ELF-1 (cell line): ENCODE measurements around the gene SP7.
"Not testable (repeated sequence)": the region's sequence is repeated elsewhere in the genome, so short reads cannot be mapped to it uniquely, and the experiment has no call there.

Experiments
- DNase-seq: peaks from one replicate; pipeline ENCODE4 v3.0.0-alpha.2; 2016; ENCODE audit warnings: low read depth, low spot score

Gene SP7

DNA sequence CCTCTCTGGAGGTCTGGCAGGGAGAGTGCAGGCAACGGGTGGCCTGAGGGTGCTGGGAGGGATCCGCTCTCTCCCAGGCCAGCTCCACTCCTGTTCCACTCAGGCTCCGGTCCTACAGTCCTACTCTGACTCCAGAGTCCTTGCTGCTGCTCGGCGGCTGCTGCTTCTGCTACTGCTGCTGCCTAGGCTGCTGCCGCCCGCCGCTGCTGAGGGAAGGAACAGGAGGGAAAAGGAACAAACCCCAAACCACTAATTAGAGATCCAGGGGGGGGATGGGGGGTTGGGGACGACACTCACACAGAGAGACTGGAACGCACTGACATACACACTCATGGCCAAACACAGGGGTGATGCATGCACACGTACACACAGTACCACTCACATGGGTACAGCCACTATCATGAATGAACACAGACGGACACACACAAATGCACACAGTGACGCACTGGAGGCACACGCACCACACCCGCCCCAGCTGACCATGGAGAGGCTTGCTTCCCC, at the start of gene SP7:
TSS of gene SP7 (minus strand) at position 174 of the 501 bp plus-strand sequence. CDS start 708 bp downstream, outside the sequence.
- DNase-seq, result peak; percentile 40

DNA sequence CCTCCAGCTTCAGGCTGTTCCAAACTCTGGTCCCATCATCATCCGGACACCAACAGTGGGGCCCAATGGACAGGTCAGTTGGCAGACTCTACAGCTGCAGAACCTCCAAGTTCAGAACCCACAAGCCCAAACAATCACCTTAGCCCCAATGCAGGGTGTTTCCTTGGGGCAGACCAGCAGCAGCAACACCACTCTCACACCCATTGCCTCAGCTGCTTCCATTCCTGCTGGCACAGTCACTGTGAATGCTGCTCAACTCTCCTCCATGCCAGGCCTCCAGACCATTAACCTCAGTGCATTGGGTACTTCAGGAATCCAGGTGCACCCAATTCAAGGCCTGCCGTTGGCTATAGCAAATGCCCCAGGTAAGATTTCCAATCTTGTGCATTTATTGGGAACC, 47.1 kb upstream of the SP7 start:
- no peak for DNase-seq

DNA sequence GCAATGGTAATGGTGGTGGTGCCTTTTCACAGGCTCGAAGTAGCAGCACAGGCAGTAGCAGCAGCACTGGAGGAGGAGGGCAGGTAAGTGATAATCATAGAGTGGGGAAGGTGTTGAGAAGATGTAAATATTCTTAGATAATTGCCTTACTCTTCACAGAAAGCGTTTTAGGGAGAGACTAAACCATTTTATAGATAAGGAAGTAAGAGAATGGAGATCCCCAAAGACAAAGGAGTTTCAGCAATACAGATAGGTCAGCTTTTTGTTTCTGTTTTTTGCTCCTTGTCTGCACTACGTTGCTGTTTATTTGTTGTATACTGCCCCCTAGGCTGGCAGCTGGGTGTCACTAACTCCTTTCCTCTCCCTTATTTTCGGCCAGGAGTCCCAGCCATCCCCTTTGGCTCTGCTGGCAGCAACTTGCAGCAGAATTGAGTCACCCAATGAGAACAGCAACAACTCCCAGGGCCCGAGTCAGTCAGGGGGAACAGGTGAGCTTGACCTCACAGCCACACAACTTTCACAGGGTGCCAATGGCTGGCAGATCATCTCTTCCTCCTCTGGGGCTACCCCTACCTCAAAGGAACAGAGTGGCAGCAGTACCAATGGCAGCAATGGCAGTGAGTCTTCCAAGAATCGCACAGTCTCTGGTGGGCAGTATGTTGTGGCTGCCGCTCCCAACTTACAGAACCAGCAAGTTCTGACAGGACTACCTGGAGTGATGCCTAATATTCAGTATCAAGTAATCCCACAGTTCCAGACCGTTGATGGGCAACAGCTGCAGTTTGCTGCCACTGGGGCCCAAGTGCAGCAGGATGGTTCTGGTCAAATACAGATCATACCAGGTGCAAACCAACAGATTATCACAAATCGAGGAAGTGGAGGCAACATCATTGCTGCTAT, 45.8 kb upstream of the SP7 start:
- DNase-seq, result peak; percentile 77

DNA sequence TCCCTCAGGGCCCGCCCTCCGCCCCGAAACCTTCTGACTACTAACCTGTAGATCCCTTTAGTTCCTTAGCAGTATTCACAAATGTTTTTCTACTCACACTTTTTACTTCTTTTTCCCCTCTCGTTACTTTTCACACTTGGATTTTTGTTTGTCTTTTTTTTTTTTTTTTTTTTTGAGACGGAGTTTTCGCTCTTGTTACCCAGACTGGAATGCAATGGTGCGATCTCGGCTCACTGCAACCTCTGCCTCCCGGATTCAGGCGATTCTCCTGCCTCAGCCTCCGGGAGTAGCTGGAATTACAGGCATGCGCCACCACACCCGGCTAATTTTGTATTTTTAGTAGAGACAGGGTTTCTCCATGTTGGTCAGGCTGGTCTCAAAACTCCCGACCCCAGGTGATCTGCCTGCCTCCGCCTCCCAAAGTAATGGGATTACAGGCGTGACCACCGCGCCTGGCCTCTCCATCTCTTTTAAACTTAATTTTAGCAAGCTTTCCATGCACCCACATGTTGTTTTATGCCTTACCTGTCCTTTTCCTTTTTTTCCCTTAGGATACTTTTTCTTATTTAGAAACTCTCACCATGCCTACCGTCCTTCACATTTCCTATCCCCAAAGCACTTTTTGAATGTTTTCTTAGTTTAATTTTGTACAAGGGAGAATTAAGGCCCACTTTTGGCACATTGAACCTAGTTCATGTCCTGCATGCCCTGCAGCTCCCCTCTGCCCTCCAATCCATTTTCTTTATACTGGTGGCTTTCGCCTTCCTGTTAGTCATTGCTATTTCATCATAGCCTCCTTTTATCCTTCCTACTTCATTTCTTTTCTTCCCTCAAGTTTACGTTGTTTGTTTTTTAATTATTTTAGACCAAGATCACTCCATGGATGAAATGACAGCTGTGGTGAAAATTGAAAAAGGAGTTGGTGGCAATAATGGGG, 44.9 kb upstream of the SP7 start:
- DNase-seq, result peak; percentile 76

DNA sequence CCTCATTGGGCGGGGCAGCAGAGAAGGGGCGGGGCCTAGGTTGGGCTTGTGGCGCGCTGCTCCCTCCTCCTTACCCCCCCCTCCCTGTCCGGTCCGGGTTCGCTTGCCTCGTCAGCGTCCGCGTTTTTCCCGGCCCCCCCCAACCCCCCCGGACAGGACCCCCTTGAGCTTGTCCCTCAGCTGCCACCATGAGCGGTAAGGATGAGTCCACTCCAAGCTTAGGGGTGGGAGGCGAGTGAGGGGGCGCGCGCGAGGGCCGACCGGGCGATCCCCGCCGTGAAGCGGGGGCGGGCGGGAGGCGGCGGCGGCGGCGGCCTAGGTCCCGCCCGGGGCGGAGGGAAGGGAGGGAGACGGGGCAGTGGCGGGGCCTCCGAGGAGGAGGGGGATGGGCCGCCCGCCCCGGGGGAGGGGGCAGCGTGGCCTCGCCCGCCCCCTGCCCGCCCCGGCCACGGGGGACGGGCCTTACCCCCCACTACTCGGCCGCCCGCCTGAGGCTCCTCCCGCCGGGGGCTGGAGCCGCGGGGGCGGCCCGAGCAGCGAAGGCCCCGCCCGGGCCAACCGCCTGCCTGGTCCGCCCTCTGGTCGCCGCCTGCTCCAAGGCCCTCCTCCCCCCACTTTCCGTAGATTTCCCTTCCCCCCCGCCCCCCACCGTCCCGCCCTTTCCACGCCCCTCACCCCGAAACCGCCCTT, 44.1 kb upstream of the SP7 start, which contains the start of gene SP1:
TSS of gene SP1 (plus strand) at position 73 of the 690 bp plus-strand sequence. CDS start at position 189, 116 bp downstream.
- peak; percentile 87 for DNase-seq

DNA sequence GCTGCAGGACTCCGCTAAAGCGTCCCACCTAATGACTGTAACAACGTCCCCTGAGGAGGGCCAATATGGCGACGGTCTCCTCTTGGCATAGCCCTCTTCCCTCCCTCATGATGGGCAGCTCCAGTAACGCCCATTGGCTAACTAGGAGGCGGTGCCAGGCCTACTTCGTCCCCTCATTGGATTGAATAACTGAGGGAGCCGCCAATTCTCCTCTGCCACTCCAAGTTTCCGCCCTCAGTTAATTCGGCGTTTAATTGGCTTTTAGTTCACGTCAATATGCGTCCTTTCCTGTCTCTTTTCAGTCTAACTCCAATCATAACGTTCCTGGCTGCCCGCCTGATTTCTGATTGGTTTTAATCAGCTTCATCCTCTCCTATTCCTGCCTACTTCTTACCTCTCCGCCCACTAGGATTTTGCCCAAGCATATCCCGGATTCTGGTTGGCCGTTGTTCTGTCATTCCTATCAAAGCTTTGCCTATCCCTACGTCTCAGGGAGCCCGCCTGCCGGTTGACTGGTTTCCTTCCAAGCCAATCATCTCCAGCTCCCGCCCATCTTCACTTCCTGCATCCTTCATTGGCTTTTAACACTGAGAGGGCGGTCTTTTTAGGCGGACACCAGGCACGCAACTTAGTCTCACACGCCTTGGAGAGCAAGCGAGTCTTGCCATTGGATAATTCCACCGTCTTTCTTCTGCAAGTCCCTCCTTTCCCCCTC, 43.4 kb upstream of the SP7 start:
- peak; percentile 100 for DNase-seq

DNA sequence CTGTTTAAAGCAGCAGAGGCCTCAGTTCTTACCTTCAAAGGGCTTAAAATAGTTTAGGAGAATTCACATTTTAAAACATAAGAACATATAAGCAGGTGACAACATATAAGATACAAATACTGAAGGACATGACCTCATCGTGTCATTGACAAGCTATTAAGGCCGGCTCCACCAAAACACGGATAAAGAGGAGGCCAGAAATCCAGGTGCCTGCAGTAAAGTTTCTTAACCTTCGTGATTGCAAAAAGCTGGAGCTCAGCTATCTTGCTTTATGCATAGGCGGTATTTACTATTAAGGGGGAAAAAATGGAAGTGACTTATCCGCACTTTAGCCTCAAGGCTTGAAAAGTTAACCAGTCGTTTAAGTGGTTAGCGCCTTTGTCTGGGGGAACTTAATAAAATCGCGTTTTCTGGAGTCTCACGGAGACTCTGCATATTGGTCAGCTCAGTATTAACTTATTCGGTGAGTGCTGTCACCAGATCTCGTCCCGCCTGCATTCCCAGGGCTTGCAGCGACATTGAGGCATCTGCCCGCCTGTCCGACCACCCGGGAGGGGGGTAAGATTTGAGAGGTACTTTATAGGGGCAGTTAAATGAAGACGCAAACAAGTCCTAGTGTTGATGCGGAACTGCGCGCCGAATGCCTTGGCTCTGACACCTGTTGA, 42.7 kb upstream of the SP7 start:
- no peak for DNase-seq

DNA sequence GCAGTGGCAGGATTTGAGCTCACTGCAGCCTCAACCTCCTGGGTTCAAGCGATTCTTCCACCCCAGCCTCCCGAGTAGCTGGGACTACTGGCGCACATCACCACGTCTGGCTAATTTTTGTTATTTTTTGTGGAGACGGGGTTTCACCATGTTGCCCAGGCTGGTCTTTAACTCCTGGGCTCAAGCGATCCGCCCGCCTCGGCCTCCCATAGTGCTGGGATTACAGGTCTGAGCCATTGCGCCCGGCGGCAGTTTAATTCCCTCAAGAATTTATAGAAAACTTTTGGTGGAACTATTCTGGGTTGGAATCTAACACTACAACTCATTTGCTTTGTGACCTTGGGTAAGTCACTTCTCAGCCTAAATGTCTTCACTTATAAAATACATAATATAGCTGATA, 42.1 kb upstream of the SP7 start:
- peak; percentile 29 for DNase-seq

DNA sequence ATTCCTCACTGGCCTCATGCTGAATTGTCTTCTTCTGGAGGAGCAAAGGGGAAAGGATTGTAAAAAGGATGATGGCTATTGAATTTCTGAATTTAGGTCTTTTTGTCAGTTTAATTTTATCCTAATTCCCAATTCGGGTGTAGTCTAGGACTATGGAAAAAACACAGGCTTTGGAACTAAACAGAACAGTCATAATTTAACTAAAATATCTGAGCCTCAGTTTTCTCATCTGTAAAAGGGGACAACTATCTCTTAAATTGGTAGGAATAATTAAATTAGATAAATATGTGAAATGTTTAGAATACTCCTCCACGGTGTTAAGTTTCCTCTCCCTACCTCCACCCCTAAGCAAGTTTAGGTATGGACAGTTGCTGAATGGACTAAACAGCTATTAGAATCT, 40.6 kb upstream of the SP7 start:
- DNase-seq, result no peak

DNA sequence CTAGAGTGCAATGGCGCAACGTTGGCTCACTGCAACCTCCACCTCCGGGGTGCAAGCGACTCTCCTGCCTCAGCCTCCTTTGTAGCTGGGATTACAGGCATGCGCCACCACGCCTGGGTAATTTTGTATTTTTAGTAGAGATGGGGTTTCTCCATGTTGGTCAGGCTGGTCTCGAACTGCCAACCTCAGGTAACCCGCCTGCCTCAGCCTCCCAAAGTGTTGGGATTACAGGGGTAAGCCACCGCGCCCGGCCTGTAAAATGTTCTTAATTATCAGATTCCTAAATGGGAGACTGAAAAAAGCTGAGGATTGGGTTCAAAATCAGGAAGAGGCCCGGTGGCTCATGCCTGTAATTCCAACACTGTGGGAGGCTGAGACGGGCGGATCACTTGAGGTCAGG, 38.1 kb upstream of the SP7 start:
- not testable (repeated sequence) for DNase-seq

DNA sequence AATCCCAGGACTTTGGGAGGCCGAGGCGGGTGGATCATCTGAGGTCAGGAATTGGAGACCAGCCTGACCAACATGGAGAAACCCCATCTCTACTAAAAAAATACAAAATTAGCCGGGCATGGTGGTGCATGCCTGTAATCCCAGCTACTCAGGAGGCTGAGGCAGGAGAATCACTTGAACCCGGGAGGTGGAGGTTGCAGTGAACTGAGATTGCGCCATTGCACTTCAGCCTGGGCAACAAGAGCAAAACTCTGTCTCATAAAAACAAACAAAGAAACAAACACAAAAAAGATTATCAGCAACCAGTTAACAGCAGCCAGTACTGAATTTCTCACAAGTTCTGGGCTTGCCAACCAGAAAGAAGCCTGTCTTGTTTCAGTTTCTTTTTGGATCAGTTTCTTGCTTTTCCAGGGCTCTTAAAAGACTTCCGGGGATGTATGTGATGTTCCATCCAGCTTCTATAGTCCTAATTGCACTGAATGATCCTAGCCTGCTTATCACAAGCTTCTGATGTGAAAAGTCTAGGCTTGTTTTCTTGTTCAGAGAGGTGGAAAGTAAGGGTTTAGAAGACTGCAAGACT, 37.5 kb upstream of the SP7 start:
- DNase-seq, result not testable (repeated sequence)

DNA sequence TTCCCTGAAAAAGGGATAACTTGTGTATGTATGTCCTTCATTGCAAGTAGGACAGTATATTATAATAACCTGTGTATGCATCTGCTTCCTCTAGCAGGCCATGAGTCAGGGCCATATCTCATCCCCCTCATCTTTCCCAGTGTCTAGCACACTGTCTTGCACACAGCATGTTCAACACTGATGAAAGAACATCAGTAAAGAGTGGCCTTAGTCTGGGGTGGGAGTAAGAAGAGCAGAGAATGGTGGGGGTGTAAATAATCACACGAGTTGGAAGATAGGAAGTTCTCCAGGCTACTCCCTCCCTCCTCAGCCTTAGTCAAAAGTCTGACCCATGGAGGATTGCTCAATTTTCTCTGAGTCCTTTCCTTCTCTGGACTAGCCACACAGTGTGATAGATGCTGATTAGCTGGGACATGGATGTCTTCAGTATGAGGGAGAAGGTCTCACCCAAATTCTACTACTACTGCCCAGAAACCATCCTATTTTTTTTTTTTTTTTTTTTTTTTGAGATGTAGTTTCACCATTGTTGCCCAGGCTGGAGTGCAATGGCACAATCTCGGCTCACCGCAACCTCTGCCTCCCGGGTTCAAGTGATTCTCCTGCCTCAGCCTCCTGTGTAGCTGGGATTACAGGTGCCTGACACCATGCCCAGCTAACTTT, 29.2 kb upstream of the SP7 start:
- no peak for DNase-seq

DNA sequence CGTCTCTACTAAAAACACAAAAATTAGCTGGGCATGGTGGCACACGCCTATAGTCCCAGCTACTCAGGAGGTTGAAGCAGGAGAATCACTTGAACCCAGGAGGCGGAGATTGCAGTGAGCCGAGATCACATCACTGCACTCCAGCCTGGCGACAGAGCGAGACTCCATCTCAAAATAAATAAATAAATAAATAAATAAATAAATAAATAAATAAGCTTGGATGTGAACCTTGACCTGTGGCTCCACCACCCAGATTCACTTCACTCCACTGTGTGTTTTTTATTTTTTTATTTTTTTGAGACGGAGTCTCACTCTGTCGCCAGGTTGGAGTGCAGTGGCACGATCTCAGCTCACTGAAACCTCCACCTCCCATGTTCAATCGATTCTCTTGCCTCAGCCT, 25.5 kb upstream of the SP7 start:
- DNase-seq, result not testable (repeated sequence)

DNA sequence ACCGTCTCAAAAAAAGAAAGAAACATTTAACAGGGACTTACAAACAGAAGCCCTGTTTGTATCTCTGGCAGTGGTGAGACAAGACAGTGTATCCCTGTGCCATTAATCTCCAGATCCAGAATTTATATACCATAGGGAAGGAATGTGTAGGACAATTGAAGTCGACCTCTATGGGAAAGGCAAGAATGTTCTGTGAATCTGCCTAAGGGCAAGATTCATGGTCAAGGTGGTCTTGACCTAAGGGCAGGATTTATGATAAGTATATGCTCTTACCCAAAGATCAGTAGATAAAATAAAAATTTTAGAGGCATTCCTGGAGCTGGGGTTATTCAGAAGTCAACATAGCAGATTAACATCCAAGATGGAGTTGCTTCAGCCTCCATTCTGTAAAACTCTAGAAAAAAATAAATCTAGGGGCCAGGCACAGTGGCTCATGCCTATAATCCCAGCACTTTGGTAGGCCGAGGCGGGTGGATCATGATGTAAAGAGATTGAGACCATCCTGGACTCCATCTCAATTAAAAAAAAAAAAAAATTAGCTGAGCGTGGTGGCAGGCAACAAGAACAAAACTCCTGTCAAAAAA, 22.8 kb upstream of the SP7 start:
- DNase-seq, result no peak

DNA sequence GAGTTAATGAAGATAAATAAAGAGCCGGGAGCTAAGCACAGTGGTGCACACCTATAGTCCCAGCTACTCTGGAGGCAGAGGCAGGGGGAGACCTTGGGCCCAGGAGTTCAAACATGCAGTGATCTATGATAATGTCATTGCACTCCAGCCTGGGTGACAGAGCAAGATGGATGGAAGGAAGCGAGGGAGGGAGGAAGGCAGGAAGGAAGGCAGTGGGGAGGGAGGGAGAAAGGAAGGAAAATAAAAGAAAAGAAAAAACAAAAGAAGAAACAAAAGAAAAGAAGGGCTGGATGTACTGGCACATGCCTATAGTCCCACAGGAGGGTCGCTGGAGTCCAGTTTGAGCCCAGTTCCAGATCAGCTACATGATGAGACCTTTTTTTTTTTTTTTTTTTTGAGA, 19.0 kb upstream of the SP7 start:
- no peak for DNase-seq

DNA sequence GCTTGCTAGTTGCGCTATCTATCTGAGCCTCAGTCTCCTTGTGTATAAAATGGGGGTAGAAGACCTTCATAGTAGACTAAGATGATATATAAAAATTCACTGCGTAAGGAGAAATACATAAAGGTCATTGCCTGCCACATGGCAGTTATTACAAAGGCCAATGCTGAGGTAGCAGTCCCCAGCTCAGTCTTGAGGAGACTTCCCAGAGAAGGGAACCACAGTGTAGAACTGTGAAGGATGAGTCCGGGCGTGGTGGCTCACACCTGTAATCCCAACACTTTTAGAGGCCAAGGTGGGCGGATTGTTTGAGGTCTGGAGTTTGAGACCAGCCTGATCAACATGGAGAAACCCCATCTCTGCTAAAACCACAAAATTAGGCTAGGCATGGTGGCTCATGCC, 17.1 kb upstream of the SP7 start:
- DNase-seq, result no peak

DNA sequence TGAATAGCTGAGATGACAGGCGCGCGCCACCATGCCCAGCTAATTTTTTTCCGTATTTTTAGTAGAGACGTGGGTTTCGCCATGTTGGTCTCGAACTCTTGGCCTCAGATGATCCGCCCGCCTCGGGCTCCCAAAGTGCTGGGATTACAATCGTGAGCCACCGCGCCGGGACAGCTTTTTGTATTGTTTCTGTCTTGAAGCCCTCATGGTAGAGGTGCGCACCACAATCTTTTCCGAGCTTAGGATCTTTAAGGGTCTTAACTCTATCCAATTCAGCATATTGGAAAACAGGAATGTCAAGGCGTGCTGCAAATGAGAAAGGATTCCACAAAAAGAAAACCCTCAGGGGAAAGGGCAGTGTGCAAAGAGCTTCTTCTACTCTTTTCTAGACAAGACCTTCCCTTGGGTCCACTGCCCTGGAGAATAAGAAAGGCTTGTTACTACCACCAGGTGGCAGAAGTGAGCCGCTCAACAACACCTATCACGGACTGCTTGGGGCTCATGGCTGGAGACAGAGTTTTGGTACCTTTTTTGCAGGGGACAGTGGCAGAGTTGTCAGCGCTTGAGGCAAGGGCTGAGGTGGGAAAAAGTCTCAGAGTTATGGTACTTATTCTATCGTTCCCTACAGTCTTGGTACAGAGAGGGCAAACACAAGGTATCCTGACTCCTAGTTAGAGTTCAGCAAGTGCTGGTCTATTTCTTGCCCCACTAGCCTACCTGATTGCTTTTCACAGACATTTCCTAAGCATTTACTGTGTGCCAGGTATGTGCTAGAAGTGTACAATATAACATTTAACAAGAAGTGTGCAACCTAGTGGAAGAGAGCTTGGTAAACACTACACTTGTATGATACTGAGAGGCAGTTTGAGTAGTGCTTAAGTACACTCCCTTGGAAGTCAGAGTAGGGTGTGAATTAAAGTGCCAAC, 16.4 kb upstream of the SP7 start:
- peak; percentile 96 for DNase-seq

DNA sequence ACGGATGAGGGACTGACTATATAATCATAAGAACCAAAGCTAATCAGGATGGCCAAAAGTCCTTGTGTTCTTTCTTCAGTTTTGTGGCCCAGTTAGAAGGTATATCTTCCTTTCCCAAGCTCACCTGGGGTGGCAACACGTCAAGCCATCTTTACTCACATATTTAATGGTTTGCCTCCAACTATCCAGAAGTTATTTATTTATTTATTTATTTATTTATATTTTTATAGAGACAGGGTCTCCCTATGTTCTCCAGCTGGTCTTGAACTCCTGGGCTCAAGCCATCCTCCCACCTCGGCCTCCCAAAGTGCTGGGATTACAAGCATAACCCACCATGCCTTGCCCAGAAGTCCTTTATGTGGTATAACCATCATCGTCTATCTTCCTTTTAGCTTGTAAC, 11.8 kb upstream of the SP7 start:
- no peak for DNase-seq
